Trophoblast cell (in vitro differentiated cells and primary cell): ENCODE results near the gene SLC5A10.

Source experiments
- DNase-seq, 2 donors: peaks; one replicate each; pipeline ENCODE4 v3.0.0-alpha.2; 2016
- H2AFZ ChIP-seq: 2 replicates; pipeline ENCODE4 v1.6.1; 2013; ENCODE audit warnings: low read length, moderate library complexity, mild to moderate bottlenecking; ENCODE audit not compliant: insufficient read depth, poor library complexity
- H2AK5ac ChIP-seq: 2 replicates; pipeline ENCODE4 v1.6.1; 2013; ENCODE audit warnings: mild to moderate bottlenecking, low read length
- H2BK120ac ChIP-seq: 2 replicates; pipeline ENCODE4 v1.6.1; 2013; ENCODE audit warnings: low read length, mild to moderate bottlenecking, moderate library complexity; ENCODE audit not compliant: insufficient read depth, poor library complexity
- H2BK12ac ChIP-seq: 2 replicates; pipeline ENCODE4 v1.6.1; 2013; ENCODE audit warnings: mild to moderate bottlenecking, low read length, moderate library complexity
- H2BK5ac ChIP-seq: 2 replicates; pipeline ENCODE4 v1.6.1; 2013; ENCODE audit warnings: low read length, low read depth, moderate library complexity, mild to moderate bottlenecking; ENCODE audit not compliant: poor library complexity
- H3K14ac ChIP-seq: 2 replicates; pipeline ENCODE4 v1.6.1; 2013; ENCODE audit warnings: mild to moderate bottlenecking, low read length
- H3K18ac ChIP-seq: 2 replicates; pipeline ENCODE4 v1.6.1; 2013; ENCODE audit warnings: mild to moderate bottlenecking, low read length
- H3K23ac ChIP-seq: 2 replicates; pipeline ENCODE4 v1.6.1; 2013; ENCODE audit warnings: low read length
- H3K27ac ChIP-seq: 2 replicates; pipeline ENCODE4 v1.5.1; 2013; ENCODE audit warnings: low read depth, mild to moderate bottlenecking, inconsistent platforms, low read length, moderate library complexity
- H3K27me3 ChIP-seq: 2 replicates; pipeline ENCODE4 v1.6.1; 2013; ENCODE audit warnings: inconsistent platforms, mild to moderate bottlenecking, low read length, moderate library complexity; ENCODE audit not compliant: insufficient read depth
- H3K36me3 ChIP-seq, 2 experiments: 1 replicate in 1 of 2; 2 replicates in 1 of 2; pipeline ENCODE4 v1.6.1; 2013; ENCODE audit warnings: low read length in 2 of 2, mild to moderate bottlenecking in 2 of 2, moderate library complexity in 1 of 2; ENCODE audit not compliant: insufficient read depth in 2 of 2, control insufficient read depth in 1 of 2
- H3K4ac ChIP-seq: 2 replicates; pipeline ENCODE4 v1.6.1; 2013; ENCODE audit warnings: low read depth, mild to moderate bottlenecking, low read length, moderate library complexity
- H3K4me1 ChIP-seq, 2 experiments: 1 replicate in 1 of 2; 2 replicates in 1 of 2; pipeline ENCODE4 v1.6.1; 2013; ENCODE audit warnings: low read length in 2 of 2, mild to moderate bottlenecking in 2 of 2, moderate library complexity in 1 of 2; ENCODE audit not compliant: insufficient read depth in 2 of 2, control insufficient read depth in 1 of 2
- H3K4me2 ChIP-seq: 2 replicates; pipeline ENCODE4 v1.6.1; 2013; ENCODE audit warnings: inconsistent platforms, mild to moderate bottlenecking, low read length, moderate library complexity
- H3K4me3 ChIP-seq: 2 replicates; pipeline ENCODE4 v1.5.1; 2013; ENCODE audit warnings: mild to moderate bottlenecking, low read depth, low read length, inconsistent platforms
- H3K79me1 ChIP-seq: one replicate; pipeline ENCODE4 v1.6.1; 2013; ENCODE audit warnings: low read length
- H3K79me2 ChIP-seq: 2 replicates; pipeline ENCODE4 v1.6.1; 2013; ENCODE audit warnings: low read length, mild to moderate bottlenecking; ENCODE audit not compliant: control insufficient read depth, insufficient read depth, poor library complexity
- H3K9ac ChIP-seq: 2 replicates; pipeline ENCODE4 v1.6.1; 2013; ENCODE audit warnings: mild to moderate bottlenecking, low read length
- H3K9me3 ChIP-seq: 2 replicates; pipeline ENCODE4 v1.6.1; 2013; ENCODE audit warnings: low read depth, mild to moderate bottlenecking, control low read depth, inconsistent platforms, low read length; ENCODE audit not compliant: insufficient read depth
- H4K12ac ChIP-seq: 2 replicates; pipeline ENCODE4 v1.6.1; 2013; ENCODE audit warnings: low read depth, mild to moderate bottlenecking, low read length, moderate library complexity
- H4K8ac ChIP-seq: 2 replicates; pipeline ENCODE4 v1.6.1; 2013; ENCODE audit warnings: low read depth, mild to moderate bottlenecking, low read length, moderate library complexity
- H4K91ac ChIP-seq: one replicate; pipeline ENCODE4 v1.6.1; 2013; ENCODE audit warnings: low read depth, mild to moderate bottlenecking, low read length, moderate library complexity
- WGBS: extraction: QIAGEN DNeasy Blood & Tissue Kit; methylation state at CpG from one replicate; pipeline ENCODE4 v1.1.7; 2013; ENCODE audit warnings: missing lambda C conversion rate; ENCODE audit not compliant: insufficient read length, insufficient coverage; ENCODE audit errors: extremely low coverage; 5-methylcytosine and 5-hydroxymethylcytosine counted together

The SLC5A10 gene

GRCh38 chr17:18968345-18968744 is 16.4 kb downstream of the SLC5A10 start:
- Histone ChIP-seq H4K91ac (peak overlapping the region; percentile 73), H2BK120ac (peak overlapping the region; percentile 55), H3K9ac (no peak overlapping the region), H3K23ac (no peak overlapping the region), H4K8ac (peak overlapping the region; percentile 73), H3K18ac (peak overlapping the region; percentile 38), H3K14ac (peak overlapping the region; percentile 57), H2AK5ac (peak overlapping the region; percentile 42), H3K4ac (peak overlapping the region; percentile 4), H3K27me3 (no peaks in the 10 kb centered on the region), H4K12ac (no peak overlapping the region), H3K79me1 (peaks cover 22% of the 10 kb centered on the region), H3K9me3 (peaks cover 6% of the 10 kb centered on the region), H2BK5ac (peak overlapping the region; percentile 14), H2AFZ (no peak overlapping the region), H3K4me3 (no peak overlapping the region), H3K4me1 (peaks cover 32 to 36% of the 10 kb centered on the region in 2 experiments), H3K4me2 (no peak overlapping the region), H3K36me3 (peaks cover 27 to 37% of the 10 kb centered on the region in 2 experiments), H3K27ac (peak overlapping the region; percentile 47), H3K79me2 (no peaks in the 10 kb centered on the region), H2BK12ac (peak overlapping the region; percentile 72)
- WGBS: no CpG with 5 or more reads among the region's 4 CpGs
- DNase-seq: no peak

DNA sequence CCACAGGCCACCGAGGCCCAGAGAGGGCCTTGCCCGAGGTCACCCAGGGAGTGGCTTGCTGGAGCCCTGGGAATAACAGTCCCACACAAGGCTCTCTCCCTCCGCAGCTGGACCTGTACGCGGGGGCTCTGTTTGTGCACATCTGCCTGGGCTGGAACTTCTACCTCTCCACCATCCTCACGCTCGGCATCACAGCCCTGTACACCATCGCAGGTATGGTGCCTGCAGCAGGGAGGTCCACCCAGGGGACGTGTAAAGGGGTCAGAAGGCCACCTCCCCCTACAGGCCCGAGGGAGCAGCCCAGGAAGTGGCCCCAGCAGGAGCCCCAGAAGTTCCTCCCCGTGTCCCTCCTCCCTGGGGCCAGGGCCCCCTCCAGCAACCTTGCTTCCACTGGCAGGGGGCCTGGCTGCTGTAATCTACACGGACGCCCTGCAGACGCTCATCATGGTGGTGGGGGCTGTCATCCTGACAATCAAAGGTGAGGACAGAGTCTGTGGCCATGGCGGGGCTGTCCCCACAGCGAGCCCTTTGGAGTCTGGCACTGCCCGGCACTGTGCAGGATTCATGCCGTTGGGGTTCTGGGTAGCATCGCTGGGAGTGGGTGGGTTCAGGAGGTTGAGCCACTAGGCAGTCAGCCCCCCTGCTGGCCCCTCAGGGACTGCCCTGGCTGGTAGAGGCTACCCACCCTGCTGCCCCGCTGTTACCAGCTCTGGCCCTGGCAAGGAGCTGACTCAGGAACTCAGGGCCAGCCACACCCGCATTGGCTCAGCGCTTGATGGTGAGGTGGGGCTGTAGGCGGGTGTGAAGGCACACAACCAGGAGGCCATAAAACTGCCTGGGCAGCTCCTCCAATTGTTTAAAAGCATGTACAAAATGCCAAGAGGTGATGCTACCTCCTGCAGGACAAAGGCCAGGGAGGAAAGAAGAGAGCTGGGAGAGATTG is 17.3 kb downstream of the SLC5A10 start:
- H3K9me3 ChIP-seq: peaks cover 6% of the 10 kb centered on the region
- peaks cover 17% of the 10 kb centered on the region for H3K79me1 ChIP-seq
- H3K23ac ChIP-seq: no peak overlapping the region
- peak overlapping the region; percentile 14 for H3K14ac ChIP-seq
- H3K4me1 ChIP-seq: peaks cover 25 to 30% of the 10 kb centered on the region in 2 experiments
- no peak overlapping the region for H2AFZ ChIP-seq
- no CpG with 5 or more reads among the region's 23 CpGs for WGBS
- no peak overlapping the region for H3K27ac ChIP-seq
- peak overlapping the region; percentile 65 for H2AK5ac ChIP-seq
- H4K12ac ChIP-seq: no peak overlapping the region
- H3K9ac ChIP-seq: no peak overlapping the region
- peak; percentile 85 to 87 for DNase-seq
- H3K4me3 ChIP-seq: no peak overlapping the region
- no peaks in the 10 kb centered on the region for H3K27me3 ChIP-seq
- no peak overlapping the region for H2BK5ac ChIP-seq
- H3K18ac ChIP-seq: peak overlapping the region; percentile 57
- no peak overlapping the region for H3K4ac ChIP-seq
- H2BK12ac ChIP-seq: peak overlapping the region; percentile 75
- H3K79me2 ChIP-seq: no peaks in the 10 kb centered on the region
- H3K36me3 ChIP-seq: peaks cover 29 to 39% of the 10 kb centered on the region in 2 experiments
- peak overlapping the region; percentile 54 for H4K8ac ChIP-seq
- peak overlapping the region; percentile 48 for H2BK120ac ChIP-seq
- H4K91ac ChIP-seq: peak overlapping the region; percentile 73
- H3K4me2 ChIP-seq: no peak overlapping the region

DNA sequence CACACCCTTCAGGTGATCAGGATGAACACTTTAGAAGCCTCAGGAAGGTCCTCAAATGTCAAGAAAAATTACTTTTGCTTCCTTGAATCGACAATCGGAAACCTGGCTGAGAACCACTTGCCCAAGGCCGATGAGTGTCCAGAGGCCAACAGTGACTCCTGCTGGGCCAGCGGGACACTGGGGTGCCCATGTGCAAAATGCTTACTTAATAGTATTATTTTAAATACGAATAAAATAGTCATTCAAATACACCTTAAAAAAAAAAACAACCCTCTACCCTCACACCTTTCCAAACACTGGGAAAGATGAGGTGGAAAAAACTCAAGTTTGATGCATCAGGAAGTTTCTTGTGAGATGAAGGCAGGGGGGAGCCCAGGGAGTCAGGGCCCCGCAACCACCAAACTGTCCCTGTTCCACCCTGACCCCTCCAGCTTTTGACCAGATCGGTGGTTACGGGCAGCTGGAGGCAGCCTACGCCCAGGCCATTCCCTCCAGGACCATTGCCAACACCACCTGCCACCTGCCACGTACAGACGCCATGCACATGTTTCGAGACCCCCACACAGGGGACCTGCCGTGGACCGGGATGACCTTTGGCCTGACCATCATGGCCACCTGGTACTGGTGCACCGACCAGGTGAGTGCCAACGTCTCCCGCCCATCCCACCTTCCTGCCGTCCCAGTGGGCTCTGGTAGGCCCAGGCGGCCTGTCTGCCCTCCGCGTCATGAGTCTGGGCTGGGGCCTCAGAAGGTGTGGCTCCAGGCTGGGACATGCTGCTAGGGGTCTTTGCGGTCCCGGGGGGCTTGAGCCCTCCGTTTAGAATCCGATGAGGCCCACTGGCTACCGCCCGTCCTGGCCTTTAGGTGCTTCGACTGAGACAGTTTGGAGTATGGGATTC is 18.9 kb downstream of the SLC5A10 start:
- DNase-seq: no peak
- Histone ChIP-seq H2BK5ac (no peak overlapping the region), H2BK12ac (no peak overlapping the region), H3K9me3 (peaks cover 6% of the 10 kb centered on the region), H4K12ac (no peak overlapping the region), H4K8ac (no peak overlapping the region), H3K23ac (no peak overlapping the region), H3K79me1 (peaks cover 13% of the 10 kb centered on the region), H3K4me3 (no peak overlapping the region), H4K91ac (no peak overlapping the region), H3K18ac (no peak overlapping the region), H2BK120ac (no peak overlapping the region), H3K27me3 (no peaks in the 10 kb centered on the region), H3K36me3 (peaks cover 33 to 46% of the 10 kb centered on the region in 2 experiments), H3K4me1 (peaks cover 25 to 26% of the 10 kb centered on the region in 2 experiments), H3K79me2 (no peaks in the 10 kb centered on the region), H3K14ac (no peak overlapping the region), H2AK5ac (no peak overlapping the region), H3K9ac (no peak overlapping the region), H3K27ac (no peak overlapping the region), H2AFZ (no peak overlapping the region), H3K4ac (no peak overlapping the region), H3K4me2 (no peak overlapping the region)
- no CpG with 5 or more reads among the region's 28 CpGs for WGBS

DNA sequence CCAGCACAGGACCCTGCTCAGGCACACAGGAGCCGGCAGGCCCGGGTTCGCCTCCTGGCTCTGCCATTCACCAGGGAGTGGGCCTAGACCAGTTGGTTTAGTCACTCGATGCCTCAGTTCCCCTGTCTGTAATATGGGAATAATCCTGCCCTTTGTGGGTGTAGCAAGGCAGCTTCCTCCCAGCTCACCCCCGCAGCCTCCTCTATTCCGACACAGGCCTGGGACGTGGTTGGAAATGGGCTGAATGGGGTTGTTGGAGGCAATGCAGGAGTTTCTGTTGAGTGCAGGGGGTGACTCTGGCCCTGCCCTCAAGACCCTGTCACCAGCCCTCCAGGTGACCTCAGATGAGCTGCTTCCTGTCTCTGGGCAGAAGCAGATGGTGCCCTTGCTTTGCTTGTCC is 19.8 kb downstream of the SLC5A10 start:
- no peaks in the 10 kb centered on the region for H3K79me2 ChIP-seq
- no peak overlapping the region for H2AFZ ChIP-seq
- H3K27ac ChIP-seq: no peak overlapping the region
- no peak overlapping the region for H2AK5ac ChIP-seq
- no peak for DNase-seq
- no peak overlapping the region for H4K8ac ChIP-seq
- H2BK12ac ChIP-seq: no peak overlapping the region
- H4K91ac ChIP-seq: no peak overlapping the region
- no peak overlapping the region for H2BK5ac ChIP-seq
- peaks cover 40 to 53% of the 10 kb centered on the region in 2 experiments for H3K36me3 ChIP-seq
- no peak overlapping the region for H3K4ac ChIP-seq
- no peak overlapping the region for H3K9ac ChIP-seq
- H3K9me3 ChIP-seq: peaks cover 6% of the 10 kb centered on the region
- no peak overlapping the region for H3K14ac ChIP-seq
- H3K27me3 ChIP-seq: no peaks in the 10 kb centered on the region
- no peak overlapping the region for H3K4me3 ChIP-seq
- no peak overlapping the region for H4K12ac ChIP-seq
- H2BK120ac ChIP-seq: no peak overlapping the region
- peaks cover 13% of the 10 kb centered on the region for H3K79me1 ChIP-seq
- no peak overlapping the region for H3K4me2 ChIP-seq
- H3K4me1 ChIP-seq: peaks cover 25 to 26% of the 10 kb centered on the region in 2 experiments
- no peak overlapping the region for H3K18ac ChIP-seq
- no CpG with 5 or more reads among the region's 7 CpGs for WGBS
- H3K23ac ChIP-seq: no peak overlapping the region
